Tibial nerve (tissue), 4 donors: ENCODE results near the gene ZFP64.

ENCODE experiments used
- CTCF ChIP-seq, 5 experiments: fragments of 200-600 bp in 3 of 5; fragments of 450-650 bp in 2 of 5; sonication (generic) in 3 of 5; IDR thresholded peaks; one replicate each; pipeline ENCODE4 v1.5.1; 2016 to 2019; ENCODE audit warnings: antibody characterized with exemption in 5 of 5, mild to moderate bottlenecking in 3 of 5, moderate library complexity in 2 of 5
- EP300 ChIP-seq, 2 donors: sonication (generic); formaldehyde crosslinking; IDR thresholded peaks; one replicate each; pipeline ENCODE4 v1.6.1; 2017; ENCODE audit warnings: antibody characterized with exemption in 2 of 2, mild to moderate bottlenecking in 1 of 2
- POLR2A ChIP-seq, 2 donors: fragments of 450-650 bp; IDR thresholded peaks; one replicate each; pipeline ENCODE4 v1.6.1; 2017; ENCODE audit warnings: antibody characterized with exemption in 2 of 2, mild to moderate bottlenecking in 2 of 2, moderate library complexity in 2 of 2

- TF ChIP-seq CTCF (IDR thresholded peaks at IDR 0.05) (no peak), EP300 (IDR thresholded peaks at IDR 0.05) (no peak), POLR2A (IDR thresholded peaks at IDR 0.05) (no peak)
Observed at GRCh38 chr20:52210037-52210990, 18.7 kb upstream of the ZFP64 start.
